T-cell (primary cell): ENCODE measurements around the gene NRDC. TPM values are rescaled to one million over a fixed set of nuclear protein-coding genes. Genes with fewer than 3 reads are reported as not detected.
A peak's percentile ranks its signal among the peaks of the same experiment; 100 is the strongest.

Experiments
- ATAC-seq, 4 experiments: fragments of 200-7000 bp in 3 of 4; fragments of 150-1000 bp in 1 of 4; cut with Tn5 transposase; replicated peaks in 1 of 4; 1 replicate in 3 of 4; 2 replicates in 1 of 4; pipeline ENCODE4 v1.10.0; 2021; ENCODE audit warnings: moderate library complexity in 3 of 4, mild to moderate bottlenecking in 2 of 4, moderate number of reproducible peaks in 1 of 4
- CTCF ChIA-PET, 2 donors: fragments of 300-600 bp; sonication (Branson Sonifier 250); formaldehyde crosslinking; loops; one replicate each; lab custom pipeline; 2022; ENCODE audit warnings: antibody characterized with exemption in 2 of 2; lab: Charles Lee
- POLR2A ChIA-PET, 2 donors: fragments of 300-600 bp; sonication (Branson Sonifier 250); formaldehyde crosslinking; loops; one replicate each; lab custom pipeline; 2022; ENCODE audit warnings: antibody characterized with exemption in 2 of 2; lab: Charles Lee
- DNase-seq, 35 experiments: peaks; one replicate each; pipeline versions ENCODE4 v3.0.0 to v3.0.0-alpha.2; 2013 to 2023
- H3K27ac ChIP-seq: one replicate; pipeline ENCODE4 v1.5.1; 2013; ENCODE audit warnings: low read length
- H3K27me3 ChIP-seq, 2 experiments: replicated peaks in 1 of 2; 1 replicate in 1 of 2; 2 replicates in 1 of 2; pipeline versions ENCODE4 v1.6.1 to v1.7.0; 2013; ENCODE audit warnings: low read length in 1 of 2, mixed read lengths in 1 of 2; ENCODE audit not compliant: control insufficient read depth in 2 of 2, insufficient read depth in 2 of 2; ENCODE audit errors: extremely low read depth in 1 of 2
- H3K36me3 ChIP-seq, 2 donors: 1 replicate in 1 of 2; 2 replicates in 1 of 2; pipeline versions ENCODE4 v1.6.1 to v1.7.0; 2013; ENCODE audit warnings: low read length in 1 of 2; ENCODE audit not compliant: control insufficient read depth in 2 of 2, insufficient read depth in 1 of 2; ENCODE audit errors: extremely low read depth in 1 of 2
- H3K4me1 ChIP-seq, 2 experiments: 1 replicate in 1 of 2; 2 replicates in 1 of 2; pipeline versions ENCODE4 v1.6.1 to v1.7.0; 2013; ENCODE audit warnings: low read length in 2 of 2, mixed read lengths in 1 of 2; ENCODE audit not compliant: insufficient read depth in 2 of 2, control insufficient read depth in 1 of 2; ENCODE audit errors: extremely low read depth in 1 of 2
- H3K4me3 ChIP-seq, 2 donors: 1 replicate in 1 of 2; 2 replicates in 1 of 2; pipeline versions ENCODE4 v1.5.1 to v1.7.0; 2013; ENCODE audit warnings: mild to moderate bottlenecking in 2 of 2, low read length in 1 of 2, moderate library complexity in 1 of 2; ENCODE audit not compliant: control insufficient read depth in 1 of 2; ENCODE audit errors: extremely low read depth in 1 of 2
- H3K9me3 ChIP-seq: 2 replicates; pipeline ENCODE4 v1.7.0; 2013
- H3K27ac Mint-ChIP-seq, 2 donors: one replicate each; pipeline ENCODE4 v1.8.0; 2020 to 2021; ENCODE audit warnings: mild to moderate bottlenecking in 2 of 2, mixed read lengths in 2 of 2
- H3K27me3 Mint-ChIP-seq, 2 donors: one replicate each; pipeline ENCODE4 v1.8.0; 2021 to 2022; ENCODE audit warnings: mixed read lengths in 2 of 2
- H3K36me3 Mint-ChIP-seq: one replicate; pipeline ENCODE4 v1.8.0; 2021; ENCODE audit warnings: mixed read lengths
- H3K4me1 Mint-ChIP-seq, 3 donors: one replicate each; pipeline ENCODE4 v1.8.0; 2020 to 2022; ENCODE audit warnings: mixed read lengths in 3 of 3, mild to moderate bottlenecking in 1 of 3
- H3K4me3 Mint-ChIP-seq, 3 donors: one replicate each; pipeline ENCODE4 v1.8.0; 2020 to 2022; ENCODE audit warnings: mild to moderate bottlenecking in 3 of 3, mixed read lengths in 3 of 3, moderate library complexity in 3 of 3
- H3K9me3 Mint-ChIP-seq, 3 donors: one replicate each; pipeline ENCODE4 v1.8.0; 2020 to 2022; ENCODE audit warnings: mixed read lengths in 3 of 3
- WGBS: methylation state at CpG from one replicate; pipeline ENCODE4 v1.1.5; 2013; ENCODE audit warnings: missing lambda C conversion rate; ENCODE audit not compliant: insufficient coverage; 5-methylcytosine and 5-hydroxymethylcytosine counted together
- total RNA-seq, 35 experiments: library from RNA in 6 of 35; stranded (reverse) in 6 of 35; fragments of 120-200 nt in 1 of 35; gene quantifications; one replicate each; pipeline versions ENCODE4 v1.2.1 to v1.2.4 and lab custom pipeline; 2013 to 2026

Gene NRDC
- total RNA-seq, 5 donors from 2014 or later (not counting 1 experiment from before 2014, with no cell fraction given): 107 to 118 (median 110) TPM

GRCh38 chr1:51749151-51749550 lies 129.4 kb downstream of the NRDC start:
- Histone ChIP-seq H3K9me3 (no peaks in the 10 kb centered on the region), H3K4me1 (no peaks in the 10 kb centered on the region), H3K27ac (no peak overlapping the region), H3K4me3 (no peak overlapping the region), H3K36me3 (peaks cover 0 to 15% of the 10 kb centered on the region in 2 donors), H3K27me3 (no peaks in the 10 kb centered on the region)
- H3K4me1 Mint-ChIP-seq: peaks cover 9 to 11% (median 9%) of the 10 kb centered on the region in 3 donors
- H3K4me3 Mint-ChIP-seq: no peak overlapping the region
- no peaks in the 10 kb centered on the region for H3K27me3 Mint-ChIP-seq
- ATAC-seq (no peak), DNase-seq (no peak)
- WGBS: 100% methylated on average over 1 of the region's 3 CpGs
- H3K27ac Mint-ChIP-seq: no peak overlapping the region
- CTCF ChIA-PET: no interaction called here
- peaks cover 42% of the 10 kb centered on the region for H3K36me3 Mint-ChIP-seq
- peaks cover 0 to 5% (median 0%) of the 10 kb centered on the region in 3 donors for H3K9me3 Mint-ChIP-seq
- POLR2A ChIA-PET: interaction anchor here (0.6 to 0.7 kb wide), 2 partner anchors 303 to 558 kb away, joined by 3 to 6 read pairs; no protein-coding TSS in a partner anchor

GRCh38 chr1:51745304-51745570 lies 133.3 kb downstream of the NRDC start:
- Histone ChIP-seq H3K27me3 (no peaks in the 10 kb centered on the region), H3K27ac (no peak overlapping the region), H3K4me1 (no peaks in the 10 kb centered on the region), H3K9me3 (no peaks in the 10 kb centered on the region), H3K36me3 (peaks cover 0 to 3% of the 10 kb centered on the region in 2 donors), H3K4me3 (no peak overlapping the region)
- Mint-ChIP-seq H3K27me3 (no peaks in the 10 kb centered on the region), H3K9me3 (no peaks in the 10 kb centered on the region), H3K36me3 (peaks cover 22% of the 10 kb centered on the region), H3K4me3 (no peak overlapping the region), H3K4me1 (peaks cover 13 to 29% (median 14%) of the 10 kb centered on the region in 3 donors), H3K27ac (no peak overlapping the region)
- DNase-seq: no peak
- ChIA-PET POLR2A (no interaction called here), CTCF (no interaction called here)
- ATAC-seq: no peak

- Mint-ChIP-seq H3K27ac (no peak overlapping the region), H3K27me3 (no peaks in the 10 kb centered on the region), H3K36me3 (peaks cover 22% of the 10 kb centered on the region), H3K4me3 (no peak overlapping the region), H3K4me1 (peaks cover 18 to 29% (median 19%) of the 10 kb centered on the region in 3 donors), H3K9me3 (no peaks in the 10 kb centered on the region)
- Histone ChIP-seq H3K36me3 (peaks cover 0 to 3% of the 10 kb centered on the region in 2 donors), H3K4me1 (no peaks in the 10 kb centered on the region), H3K9me3 (no peaks in the 10 kb centered on the region), H3K27ac (no peak overlapping the region), H3K27me3 (no peaks in the 10 kb centered on the region), H3K4me3 (no peak overlapping the region)
- ChIA-PET POLR2A (interaction anchor here in 1 of 2 donors (0.5 kb wide), 1 partner anchor 91 kb away, joined by 3 read pairs; no protein-coding TSS in a partner anchor), CTCF (no interaction called here)
- ATAC-seq: no peak
- no peak for DNase-seq
- WGBS: no CpG with 5 or more reads among the region's 4 CpGs
Measured at GRCh38 chr1:51744506-51745303, 133.8 kb downstream of the NRDC start.

GRCh38 chr1:51741121-51741681 lies 137.3 kb downstream of the NRDC start:
- no peak overlapping the region for H3K4me3 Mint-ChIP-seq
- peaks cover 10% of the 10 kb centered on the region for H3K36me3 Mint-ChIP-seq
- no peak overlapping the region for H3K27ac ChIP-seq
- no peaks in the 10 kb centered on the region for H3K9me3 Mint-ChIP-seq
- no peak for ATAC-seq
- no peaks in the 10 kb centered on the region for H3K27me3 ChIP-seq
- ChIA-PET CTCF (no interaction called here), POLR2A (interaction anchor here in 1 of 2 donors (0.6 to 1.0 kb wide), 3 partner anchors 26 to 605 kb away, joined by 3 to 6 read pairs (median 4); no protein-coding TSS in a partner anchor)
- H3K4me1 Mint-ChIP-seq: peaks cover 31 to 36% (median 36%) of the 10 kb centered on the region in 3 donors
- H3K9me3 ChIP-seq: no peaks in the 10 kb centered on the region
- peaks cover 0 to 3% of the 10 kb centered on the region in 2 donors for H3K36me3 ChIP-seq
- no peak for DNase-seq
- no peaks in the 10 kb centered on the region for H3K4me1 ChIP-seq
- H3K27ac Mint-ChIP-seq: no peak overlapping the region
- no CpG with 5 or more reads among the region's 1 CpG for WGBS
- H3K27me3 Mint-ChIP-seq: no peaks in the 10 kb centered on the region
- H3K4me3 ChIP-seq: no peak overlapping the region

GRCh38 chr1:51740652-51741051 lies 137.9 kb downstream of the NRDC start:
- no peaks in the 10 kb centered on the region for H3K27me3 Mint-ChIP-seq
- Histone ChIP-seq H3K27ac (no peak overlapping the region), H3K4me1 (peaks cover 0 to under 1% of the 10 kb centered on the region in 2 experiments), H3K9me3 (no peaks in the 10 kb centered on the region), H3K36me3 (peaks cover 0 to 3% of the 10 kb centered on the region in 2 donors), H3K27me3 (no peaks in the 10 kb centered on the region), H3K4me3 (no peak overlapping the region)
- H3K4me3 Mint-ChIP-seq: no peak overlapping the region
- ATAC-seq (no peak), DNase-seq (no peak)
- CTCF ChIA-PET: interaction anchor here in 1 of 2 donors (0.6 kb wide), 1 partner anchor 149 kb away, joined by 3 read pairs; no protein-coding TSS in a partner anchor
- WGBS: no CpG with 5 or more reads among the region's 3 CpGs
- no peaks in the 10 kb centered on the region for H3K9me3 Mint-ChIP-seq
- peaks cover 37 to 41% (median 39%) of the 10 kb centered on the region in 3 donors for H3K4me1 Mint-ChIP-seq
- POLR2A ChIA-PET: interaction anchor here in 1 of 2 donors (0.7 kb wide), 1 partner anchor 27 kb away, joined by 4 read pairs; no protein-coding TSS in a partner anchor
- peak overlapping the region in 1 of 2 donors; percentile 33 for H3K27ac Mint-ChIP-seq
- H3K36me3 Mint-ChIP-seq: peaks cover 8% of the 10 kb centered on the region
